Myocyte (in vitro differentiated cells): Measurements from ENCODE around the gene OTOG. TPM values are rescaled to one million over a fixed set of nuclear protein-coding genes. Genes with fewer than 3 reads are reported as not detected.

Experiments used
- DNase-seq: peaks from one replicate; pipeline ENCODE4 v3.0.0-alpha.2; 2012; ENCODE audit warnings: low read depth
- total RNA-seq: library from RNA; depleted of rRNA; stranded (reverse); fragments of >200 nt; gene quantifications from 2 replicates; pipeline ENCODE4 v1.2.3, GENCODE V29; 2014

The OTOG gene
- total RNA-seq, 1 donor from 2014 or later = 0.08 TPM

DNA sequence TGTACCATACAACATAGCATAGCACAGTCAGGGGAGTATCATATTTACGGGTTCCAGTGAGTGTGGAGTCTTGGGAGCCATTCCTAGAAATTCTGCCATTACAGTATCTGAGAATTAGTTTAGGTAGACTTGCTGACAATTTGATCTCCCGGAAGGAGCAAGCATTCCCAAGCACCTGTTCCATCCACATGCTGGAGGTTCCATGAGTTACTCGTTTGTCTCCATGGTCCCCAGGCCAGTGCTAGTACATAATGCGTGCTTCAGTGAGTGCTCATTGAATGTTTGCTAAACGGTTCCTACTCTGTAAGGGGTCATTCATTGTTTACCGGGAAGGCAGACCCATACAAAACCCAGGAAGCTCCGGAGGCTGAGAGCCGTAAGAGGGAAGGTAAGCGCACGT, 144.9 kb downstream of the OTOG start:
- peak; percentile 67 for DNase-seq

DNA sequence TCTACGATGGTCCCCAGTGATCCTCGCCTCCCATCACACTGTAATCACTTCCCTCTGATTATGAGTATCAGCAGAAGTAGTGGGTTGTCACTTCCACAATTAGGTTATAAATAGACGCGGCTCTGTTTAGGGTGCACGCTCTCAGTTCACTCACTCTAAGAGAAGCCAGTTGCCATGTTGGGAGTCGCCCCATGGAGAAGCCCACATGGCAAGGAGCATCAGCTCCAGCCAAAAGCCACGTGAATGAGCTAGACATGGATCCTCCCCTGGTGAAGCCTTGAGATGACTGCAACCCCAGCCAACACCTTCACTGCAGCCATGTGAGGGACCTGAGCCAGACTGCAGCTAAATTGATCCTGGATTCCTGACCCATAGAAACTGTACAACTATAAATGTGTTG, 145.9 kb downstream of the OTOG start:
- peak; percentile 91 for DNase-seq

DNA sequence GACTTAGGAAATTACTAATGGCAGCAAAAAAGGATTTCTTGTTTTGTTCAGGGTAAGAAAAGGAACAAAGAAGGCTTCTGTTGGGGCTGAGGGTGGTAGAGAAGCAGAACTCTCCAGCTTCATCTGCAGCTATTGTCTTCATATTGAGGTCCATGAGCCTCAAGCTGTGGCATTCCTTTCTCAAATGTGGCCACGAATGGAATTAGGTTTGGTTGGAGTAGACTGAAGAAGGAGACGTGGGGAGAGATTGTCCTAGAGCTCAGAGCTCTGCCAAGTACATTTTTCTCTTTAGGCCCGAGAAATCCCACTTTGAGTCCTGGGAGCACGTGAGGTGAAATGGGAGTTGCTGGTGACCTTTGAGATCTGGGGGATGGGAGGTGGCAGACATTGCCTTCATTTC, 146.5 kb downstream of the OTOG start:
- DNase-seq = peak; percentile 72

- DNase-seq = peak; percentile 93
These were observed 147.5 kb downstream of the OTOG start for GRCh38 chr11:17694494-17695110.

GRCh38 chr11:17695454-17696441, 148.7 kb downstream of the OTOG start:
- peak; percentile 94 for DNase-seq

DNA sequence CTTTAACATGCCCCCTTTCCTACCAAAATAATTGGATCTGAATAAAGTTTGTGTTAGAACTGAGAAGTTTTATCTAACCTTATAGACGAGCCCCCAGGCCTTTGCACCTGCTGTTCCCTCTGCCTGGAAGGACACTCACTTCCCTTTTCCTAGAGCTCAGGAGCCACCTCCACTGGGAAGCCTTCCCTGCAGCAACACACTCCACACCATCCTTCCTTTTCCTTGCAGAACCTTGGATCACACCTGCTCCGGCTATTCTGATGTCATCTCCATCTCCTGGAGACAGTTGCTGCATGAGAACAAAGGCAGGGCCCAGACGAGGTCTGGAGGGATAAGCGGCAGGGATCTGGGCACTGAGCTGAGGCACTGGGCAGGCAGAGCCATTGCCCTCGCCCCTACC, 149.7 kb downstream of the OTOG start:
- peak; percentile 87 for DNase-seq

Other genes with a start within 250 kb of the OTOG start
- 2.0 and 3.7 TPM in 2 replicates for gene NCR3LG1, start 195.5 kb upstream of the OTOG start, total RNA-seq
- 5.1 and 8.7 TPM in 2 replicates for gene KCNJ11, start 158.6 kb upstream of the OTOG start, total RNA-seq
- gene ABCC8, start 70.4 kb upstream of the OTOG start, total RNA-seq = not detected in 2 replicates
- not detected in 2 replicates for gene USH1C, start 2.8 kb upstream of the OTOG start, total RNA-seq
- 398 and 510 TPM in 2 replicates for gene MYOD1, start 172.3 kb downstream of the OTOG start, total RNA-seq
- gene KCNC1, start 187.5 kb downstream of the OTOG start, total RNA-seq = 0.27 and 0.57 TPM in 2 replicates